Brain pericyte (primary cell): Measurements from ENCODE around the gene LRPPRC.
A peak's percentile ranks its signal among the peaks of the same experiment; 100 is the strongest.

Experiments
- DNase-seq: peaks from one replicate; pipeline ENCODE4 v3.0.0-alpha.2; 2012; ENCODE audit warnings: low read depth, low spot score

The LRPPRC gene

GRCh38 chr2:43906448-43907109, 89.2 kb downstream of the LRPPRC start:
- DNase-seq, result no peak

- no peak for DNase-seq
These were observed 89.9 kb downstream of the LRPPRC start for GRCh38 chr2:43905871-43906270.

GRCh38 chr2:43905371-43905803, 90.4 kb downstream of the LRPPRC start:
- DNase-seq, result no peak

GRCh38 chr2:43899589-43899988, 96.2 kb downstream of the LRPPRC start:
- DNase-seq, result peak; percentile 44

- no peak for DNase-seq
These were observed 96.9 kb downstream of the LRPPRC start for GRCh38 chr2:43898838-43899346.

- DNase-seq, result peak; percentile 86
These were observed 97.5 kb downstream of the LRPPRC start for GRCh38 chr2:43898134-43898837.

- no peak for DNase-seq
These were observed 98.3 kb downstream of the LRPPRC start for GRCh38 chr2:43897492-43897891.

GRCh38 chr2:43896906-43897305, 98.9 kb downstream of the LRPPRC start:
- no peak for DNase-seq

- no peak for DNase-seq
These were observed 101.0 kb downstream of the LRPPRC start for GRCh38 chr2:43894743-43895142.

GRCh38 chr2:43890855-43891254, 104.9 kb downstream of the LRPPRC start:
- DNase-seq, result no peak

- DNase-seq, result no peak
These were observed 106.4 kb downstream of the LRPPRC start for GRCh38 chr2:43889416-43889815.

GRCh38 chr2:43887176-43887575, 108.6 kb downstream of the LRPPRC start:
- no peak for DNase-seq

- DNase-seq, result no peak
These were observed 110.6 kb downstream of the LRPPRC start for GRCh38 chr2:43885132-43885632.

GRCh38 chr2:43884689-43885088, 111.1 kb downstream of the LRPPRC start:
- no peak for DNase-seq

- no peak for DNase-seq
These were observed 113.5 kb downstream of the LRPPRC start for GRCh38 chr2:43882312-43882711.

GRCh38 chr2:43880952-43881351, 114.8 kb downstream of the LRPPRC start:
- DNase-seq, result no peak

GRCh38 chr2:43880471-43880870, 115.3 kb downstream of the LRPPRC start:
- DNase-seq, result no peak

GRCh38 chr2:43879261-43879660, 116.5 kb downstream of the LRPPRC start:
- DNase-seq, result no peak

GRCh38 chr2:43877782-43878464, 117.9 kb downstream of the LRPPRC start:
- DNase-seq, result no peak

- DNase-seq, result no peak
These were observed 120.9 kb downstream of the LRPPRC start for GRCh38 chr2:43874776-43875451.

GRCh38 chr2:43872151-43872550, 123.6 kb downstream of the LRPPRC start:
- DNase-seq, result no peak

GRCh38 chr2:43855292-43855691, 140.5 kb downstream of the LRPPRC start:
- DNase-seq, result no peak
